K562 (cell line): Measurements from ENCODE around the gene PTOV1. TPM values are rescaled to one million over a fixed set of nuclear protein-coding genes. Genes with fewer than 3 reads are reported as not detected.
A peak's percentile ranks its signal among the peaks of the same experiment; 100 is the strongest.

Experiments
- ARHGAP35 ChIP-seq: fragments of 450-650 bp; IDR thresholded peaks from 2 replicates; pipeline ENCODE4 v1.6.1; 2018; ENCODE audit not compliant: partially characterized antibody
- COPS2 ChIP-seq: fragments of 450-650 bp; conservative IDR thresholded peaks from 2 replicates; pipeline ENCODE4 v1.6.1; 2016; ENCODE audit warnings: mild to moderate bottlenecking, moderate library complexity
- ETS1 ChIP-seq: conservative IDR thresholded peaks from 2 replicates; pipeline ENCODE4 v1.6.1; 2011; ENCODE audit warnings: low read depth, mild to moderate bottlenecking, low read length; ENCODE audit not compliant: control insufficient read depth
- ETV6 ChIP-seq, 3 experiments: fragments of 150-350 bp in 1 of 3; sonication (generic) in 1 of 3; formaldehyde crosslinking in 1 of 3; IDR thresholded peaks; 2 replicates each; pipeline versions ENCODE4 v1.6.1 to v1.8.0; 2014 to 2022; ENCODE audit warnings: borderline replicate concordance in 2 of 3, low read depth in 2 of 3, antibody characterized with exemption in 1 of 3, low read length in 1 of 3, mild to moderate bottlenecking in 1 of 3, missing genetic modification reagents in 1 of 3
- FOXM1 ChIP-seq, 2 experiments: fragments of 450-650 bp in 1 of 2; sonication (generic) in 1 of 2; formaldehyde crosslinking in 1 of 2; IDR thresholded peaks; 2 replicates each; pipeline versions ENCODE4 v1.6.1 to v1.9.0; 2017 to 2022; ENCODE audit warnings: low read depth in 2 of 2, mild to moderate bottlenecking in 2 of 2, missing genetic modification reagents in 1 of 2, moderate library complexity in 1 of 2
- HSF4 ChIP-seq: fragments of 250-450 bp; sonication (Bioruptor Pico); IDR thresholded peaks from 2 replicates; pipeline ENCODE4 v2.1.2; 2022; ENCODE audit warnings: mild to moderate bottlenecking, moderate library complexity, borderline replicate concordance
- KAT8 ChIP-seq: fragments of 450-650 bp; IDR thresholded peaks from 2 replicates; pipeline ENCODE4 v1.6.1; 2016; ENCODE audit warnings: low read depth, mild to moderate bottlenecking
- MTF1 ChIP-seq: fragments of 250-450 bp; sonication (Bioruptor Pico); IDR thresholded peaks from 2 replicates; pipeline ENCODE4 v1.9.0; 2021; ENCODE audit warnings: moderate library complexity, mild to moderate bottlenecking, inconsistent platforms, borderline replicate concordance
- NCOA2 ChIP-seq, 2 experiments: fragments of 450-650 bp; IDR thresholded peaks; 2 replicates each; pipeline ENCODE4 v1.6.1; 2018; ENCODE audit warnings: mild to moderate bottlenecking in 2 of 2, moderate library complexity in 1 of 2; ENCODE audit not compliant: partially characterized antibody in 2 of 2
- PREB ChIP-seq: sonication (generic); formaldehyde crosslinking; IDR thresholded peaks from 2 replicates; pipeline ENCODE4 v1.8.1; 2023; ENCODE audit warnings: mild to moderate bottlenecking, missing genetic modification reagents
- PRMT5 ChIP-seq: sonication (generic); formaldehyde crosslinking; IDR thresholded peaks from 2 replicates; pipeline ENCODE4 v1.5.0; 2020; ENCODE audit warnings: missing genetic modification reagents
- TAF9B ChIP-seq: fragments of 450-650 bp; IDR thresholded peaks from 2 replicates; pipeline ENCODE4 v1.6.1; 2018; ENCODE audit warnings: mild to moderate bottlenecking; ENCODE audit not compliant: partially characterized antibody
- TCF7 ChIP-seq: sonication (generic); IDR thresholded peaks from 2 replicates; pipeline ENCODE4 v1.6.1; 2016; ENCODE audit warnings: antibody characterized with exemption, borderline replicate concordance
- TEAD4 ChIP-seq, 2 experiments: sonication (generic) in 1 of 2; formaldehyde crosslinking in 1 of 2; IDR thresholded peaks; 2 replicates each; pipeline versions ENCODE4 v1.6.1 to v1.8.0; 2012 to 2022; ENCODE audit warnings: borderline replicate concordance in 1 of 2, inconsistent platforms in 1 of 2, low read length in 1 of 2, mild to moderate bottlenecking in 1 of 2, missing genetic modification reagents in 1 of 2
- WHSC1 ChIP-seq: IDR thresholded peaks from one replicate; pipeline ENCODE4 v1.6.1; 2012; ENCODE audit warnings: low read length, control low read depth, inconsistent platforms
- ZFPM2 ChIP-seq: fragments of 250-450 bp; sonication (Bioruptor Pico); IDR thresholded peaks from 2 replicates; pipeline ENCODE4 v1.5.1; 2022; ENCODE audit warnings: mild to moderate bottlenecking
- ZNF232 ChIP-seq: sonication (generic); formaldehyde crosslinking; IDR thresholded peaks from 2 replicates; pipeline ENCODE4 v1.8.0; 2022; ENCODE audit warnings: mild to moderate bottlenecking, missing genetic modification reagents
- ZNF592 ChIP-seq: fragments of 450-650 bp; IDR thresholded peaks from 2 replicates; pipeline ENCODE4 v1.6.1; 2017; ENCODE audit warnings: antibody characterized with exemption, mild to moderate bottlenecking
- ZNF655 ChIP-seq: fragments of 250-450 bp; sonication (Bioruptor Pico); IDR thresholded peaks from 2 replicates; pipeline ENCODE4 v1.5.0; 2021
- polyA plus RNA-seq, 8 experiments: library from polyadenylated mRNA; depleted of rRNA in 4 of 8; stranded (reverse) in 5 of 8; unstranded in 3 of 8; fragments of >200 nt; fragmentation: Nextera tagmentation in 2 of 8; fragmentation: Illumina TruSeq in 1 of 8; extraction: Ambion mirVana in 2 of 8; extraction: Trizol in 1 of 8; gene quantifications; 2 replicates each; pipeline versions ENCODE4 v1.2.1 to v1.2.3, GENCODE V29; 2011 to 2014; ENCODE audit warnings: inconsistent platforms in 1 of 8, missing spikeins in 1 of 8
- total RNA-seq, 7 experiments: library from RNA; depleted of rRNA in 6 of 7; stranded (reverse); fragments of >200 nt in 6 of 7; fragmentation: Illumina TruSeq in 2 of 7; extraction: Trizol in 2 of 7; gene quantifications; 2 replicates each; pipeline versions ENCODE4 v1.2.1 to v1.2.3, GENCODE V29; 2011 to 2021; ENCODE audit warnings: low replicate concordance in 1 of 7

Gene PTOV1
- total and polyA plus RNA-seq, 9 of the 15 experiments (the other 6 are each of a cell fraction or from before 2014, with no cell fraction given): 4.9 to 169 (median 43.5) TPM

GRCh38 chr19:49876422-49877019 is 25.6 kb downstream of the PTOV1 start (continued):
- 0 out of 2 replicates have a peak, but pooled peaks have one; percentile 32 for TF ChIP-seq FOXM1 (IDR thresholded peaks at IDR 0.05; ENCODE audit: low read depth)
- no peak for TF ChIP-seq FOXM1 (CRISPR knock-in tag; IDR thresholded peaks at IDR 0.05; ENCODE audit: low read depth)
- TF ChIP-seq KAT8: no peak
- TF ChIP-seq PRMT5 (CRISPR knock-in tag): no peak
- TF ChIP-seq NCOA2 (IDR thresholded peaks at IDR 0.05; ENCODE audit: partially characterized antibody in 2 of 2): no peak
- TF ChIP-seq PREB (CRISPR knock-in tag): no peak
- TF ChIP-seq ZNF232 (CRISPR knock-in tag): no peak
- TF ChIP-seq MTF1 (CRISPR knock-in tag): 0 out of 2 replicates have a peak, but pooled peaks have one; percentile 33
- TF ChIP-seq HSF4 (CRISPR knock-in tag): no peak
- TF ChIP-seq WHSC1: no peak
- TF ChIP-seq ETS1: peak; percentile 80; the same call in 1 of the 2 replicates
- no peak for TF ChIP-seq ZNF655 (CRISPR knock-in tag)
- no peak for TF ChIP-seq ZNF592
- TF ChIP-seq TAF9B: no peak
- TF ChIP-seq COPS2: no peak
- no peak for TF ChIP-seq TEAD4 (IDR thresholded peaks at IDR 0.05; ENCODE audit: low read length)
- no peak for TF ChIP-seq TEAD4 (CRISPR knock-in tag; IDR thresholded peaks at IDR 0.05; ENCODE audit: borderline replicate concordance)
- no peak for TF ChIP-seq TCF7
- no peak for TF ChIP-seq ETV6 (IDR thresholded peaks at IDR 0.05; ENCODE audit: borderline replicate concordance in 1 of 2, low read depth in 2 of 2, low read length in 1 of 2)
- no peak for TF ChIP-seq ETV6 (CRISPR knock-in tag; IDR thresholded peaks at IDR 0.05; ENCODE audit: borderline replicate concordance)
- no peak for TF ChIP-seq ARHGAP35
- TF ChIP-seq ZFPM2 (CRISPR knock-in tag): no peak
